IPS DF 19.7 (cell line): ENCODE data around the gene LMF1.
"Not testable (repeated sequence)": the region's sequence is repeated elsewhere in the genome, so short reads cannot be mapped to it uniquely, and the experiment has no call there.

ENCODE experiments used
- DNase-seq: peaks from one replicate; pipeline ENCODE4 v3.0.0-alpha.2; 2013; ENCODE audit warnings: low read depth, low spot score

Gene LMF1

GRCh38 chr16:869823-870641 lies 100.8 kb downstream of the LMF1 start:
- no peak for DNase-seq

- DNase-seq: no peak
These were observed 101.7 kb downstream of the LMF1 start for GRCh38 chr16:868846-869822.

GRCh38 chr16:868386-868755 lies 102.4 kb downstream of the LMF1 start:
- DNase-seq: no peak

GRCh38 chr16:867421-868385 lies 103.1 kb downstream of the LMF1 start:
- DNase-seq: no peak

GRCh38 chr16:866252-866896 lies 104.4 kb downstream of the LMF1 start:
- DNase-seq: no peak

DNA sequence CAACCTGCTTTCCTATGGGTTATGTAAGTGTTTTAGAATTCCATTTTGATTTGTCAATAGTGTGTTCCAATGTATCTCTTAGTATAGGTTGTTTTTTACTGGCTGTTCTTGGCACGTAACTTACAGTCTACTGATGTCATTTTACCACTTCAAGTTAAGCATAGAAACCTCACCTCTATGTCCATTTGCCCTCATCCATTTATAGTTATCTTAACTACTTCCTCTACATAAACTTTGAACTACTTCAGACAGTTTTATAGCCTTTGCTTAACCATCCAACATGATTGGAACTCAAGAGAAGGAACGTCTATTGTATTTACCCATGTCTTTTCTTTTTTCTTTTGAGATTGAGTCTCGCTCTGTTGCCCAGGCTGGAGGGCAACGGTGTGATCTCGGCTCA lies 105.8 kb downstream of the LMF1 start:
- no peak for DNase-seq

GRCh38 chr16:861446-861845 lies 109.3 kb downstream of the LMF1 start:
- DNase-seq: no peak

- no peak for DNase-seq
These were observed 109.9 kb downstream of the LMF1 start for GRCh38 chr16:860891-861290.

DNA sequence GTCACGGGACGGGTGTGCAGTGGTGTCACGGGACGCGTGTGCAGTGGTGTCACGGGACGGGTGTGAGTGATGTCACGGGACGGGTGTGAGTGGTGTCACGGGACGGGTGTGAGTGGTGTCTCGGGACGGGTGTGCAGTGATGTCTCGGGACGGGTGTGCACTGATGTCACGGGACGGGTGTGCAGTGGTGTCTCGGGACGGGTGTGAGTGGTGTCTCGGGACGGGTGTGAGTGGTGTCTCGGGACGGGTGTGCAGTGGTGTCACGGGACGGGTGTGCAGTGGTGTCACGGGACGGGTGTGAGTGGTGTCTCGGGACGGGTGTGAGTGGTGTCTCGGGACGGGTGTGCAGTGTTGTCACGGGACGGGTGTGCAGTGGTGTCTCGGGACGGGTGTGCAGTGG lies 111.8 kb downstream of the LMF1 start:
- not testable (repeated sequence) for DNase-seq

DNA sequence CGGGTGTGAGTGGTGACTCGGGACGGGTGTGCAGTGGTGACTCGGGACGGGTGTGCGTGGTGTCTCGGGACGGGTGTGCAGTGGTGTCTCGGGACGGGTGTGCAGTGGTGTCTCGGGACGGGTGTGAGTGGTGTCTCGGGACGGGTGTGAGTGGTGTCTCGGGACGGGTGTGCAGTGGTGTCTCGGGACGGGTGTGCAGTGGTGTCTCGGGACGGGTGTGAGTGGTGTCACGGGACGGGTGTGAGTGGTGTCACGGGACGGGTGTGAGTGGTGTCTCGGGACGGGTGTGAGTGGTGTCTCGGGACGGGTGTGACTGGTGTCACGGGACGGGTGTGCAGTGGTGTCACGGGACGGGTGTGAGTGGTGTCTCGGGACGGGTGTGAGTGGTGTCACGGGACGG lies 112.3 kb downstream of the LMF1 start:
- not testable (repeated sequence) for DNase-seq

GRCh38 chr16:856811-857210 lies 114.0 kb downstream of the LMF1 start:
- no peak for DNase-seq

DNA sequence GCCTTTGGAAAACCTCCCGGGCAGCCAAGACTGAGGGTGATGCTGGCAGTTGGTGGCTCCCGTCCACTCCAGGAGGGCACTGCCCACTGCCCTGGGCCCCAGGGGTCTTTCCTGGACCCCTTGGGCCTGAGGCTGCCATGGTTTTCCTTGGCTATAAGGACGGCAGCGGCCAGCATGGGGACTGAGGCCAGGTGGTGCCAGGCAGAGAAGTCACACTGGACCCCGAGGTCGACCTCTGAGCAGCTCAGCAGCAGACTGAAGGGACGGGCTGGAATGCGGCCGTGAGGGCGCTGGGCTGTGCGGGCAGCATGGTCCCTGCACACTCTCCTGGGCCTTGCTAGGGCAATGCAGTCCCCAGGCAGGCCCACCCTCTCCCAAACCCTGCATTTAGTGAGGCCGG lies 114.7 kb downstream of the LMF1 start:
- no peak for DNase-seq

- no peak for DNase-seq
These were observed 115.3 kb downstream of the LMF1 start for GRCh38 chr16:855471-855870.

DNA sequence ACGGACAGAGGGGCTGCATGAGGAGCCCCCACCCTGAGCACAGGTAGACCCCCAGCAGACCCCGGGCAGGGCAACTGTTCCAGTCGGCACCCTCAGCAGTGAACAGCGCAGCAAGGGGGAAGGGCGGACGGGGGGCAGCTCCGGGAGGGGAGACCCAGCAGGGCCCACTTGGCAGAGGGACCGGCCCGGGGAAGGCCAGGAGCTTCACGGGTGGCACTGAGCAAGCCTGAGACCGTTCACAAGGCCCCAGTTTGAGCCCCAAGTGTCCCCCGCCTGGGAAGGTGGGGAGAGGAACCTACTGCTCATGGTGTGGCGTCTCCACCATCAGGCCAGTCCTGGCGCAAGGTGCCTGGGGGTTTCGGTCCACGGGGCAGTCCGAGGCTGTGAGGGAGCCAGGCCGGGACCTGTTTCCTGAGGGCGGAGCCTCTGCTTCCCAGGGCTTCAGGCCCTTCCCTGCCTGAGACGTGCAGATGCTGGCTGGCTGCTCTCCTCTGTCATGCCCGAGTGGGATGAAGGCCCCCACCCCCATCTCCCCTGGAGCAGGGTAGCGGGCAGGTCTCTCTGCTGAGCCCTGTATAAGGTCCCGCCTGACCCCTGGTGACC lies 115.9 kb downstream of the LMF1 start:
- DNase-seq: no peak

GRCh38 chr16:853981-854807 lies 116.6 kb downstream of the LMF1 start:
- DNase-seq: no peak

DNA sequence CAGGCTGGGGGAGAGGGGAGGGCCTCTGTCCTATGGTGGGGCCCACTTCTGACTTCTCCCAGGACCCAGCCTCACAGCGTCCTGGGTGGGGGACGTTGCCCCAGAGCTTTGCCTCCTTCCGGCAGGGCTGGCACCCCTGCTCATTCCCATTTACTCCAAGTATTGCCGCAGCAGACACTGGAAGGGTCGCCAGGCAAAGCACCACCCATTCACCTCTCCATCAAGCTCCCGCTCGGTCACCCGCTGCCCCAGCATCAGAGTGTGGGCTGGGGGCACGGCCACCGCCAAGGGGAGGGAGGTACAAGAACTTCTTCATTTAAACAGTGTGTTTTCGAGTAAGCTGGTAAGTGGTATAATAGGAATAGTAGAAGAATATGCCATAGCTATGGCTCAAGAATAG lies 117.5 kb downstream of the LMF1 start:
- no peak for DNase-seq

DNA sequence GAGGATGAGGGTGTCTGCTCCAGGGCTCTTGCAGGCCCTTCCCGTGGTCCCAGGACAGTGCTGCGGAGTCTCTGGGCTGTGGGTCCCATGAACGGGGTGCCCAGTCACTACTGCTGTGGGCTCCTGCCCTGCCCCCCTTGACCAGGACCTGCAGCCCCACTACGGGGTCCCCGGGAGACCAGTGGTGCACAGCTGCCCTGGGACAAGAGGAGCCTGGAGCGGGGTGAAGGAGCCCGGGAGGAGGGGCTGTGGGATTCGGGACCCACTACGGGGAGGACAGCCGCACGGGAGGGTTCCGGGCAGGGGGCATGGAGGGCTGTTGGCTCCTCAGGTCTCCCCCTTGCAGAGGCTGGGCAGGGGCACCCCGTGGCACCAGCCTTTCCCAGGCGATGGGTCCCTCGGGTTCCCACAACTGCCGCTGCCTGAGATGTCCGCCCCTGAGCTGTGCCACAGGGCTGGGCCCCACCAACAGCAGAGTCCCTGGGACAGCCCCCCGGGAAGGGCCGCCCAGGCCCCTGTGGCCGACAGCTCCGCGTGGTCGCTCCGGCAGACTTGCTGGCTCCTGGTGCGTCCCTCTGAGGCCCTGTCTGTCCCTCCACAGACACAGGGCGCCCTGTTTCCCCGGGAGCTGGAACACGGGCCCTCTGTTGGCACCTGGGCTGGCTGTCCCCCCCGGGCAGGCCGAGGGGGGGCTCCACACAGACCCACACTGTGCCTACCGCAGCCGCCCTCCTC lies 118.2 kb downstream of the LMF1 start:
- no peak for DNase-seq

DNA sequence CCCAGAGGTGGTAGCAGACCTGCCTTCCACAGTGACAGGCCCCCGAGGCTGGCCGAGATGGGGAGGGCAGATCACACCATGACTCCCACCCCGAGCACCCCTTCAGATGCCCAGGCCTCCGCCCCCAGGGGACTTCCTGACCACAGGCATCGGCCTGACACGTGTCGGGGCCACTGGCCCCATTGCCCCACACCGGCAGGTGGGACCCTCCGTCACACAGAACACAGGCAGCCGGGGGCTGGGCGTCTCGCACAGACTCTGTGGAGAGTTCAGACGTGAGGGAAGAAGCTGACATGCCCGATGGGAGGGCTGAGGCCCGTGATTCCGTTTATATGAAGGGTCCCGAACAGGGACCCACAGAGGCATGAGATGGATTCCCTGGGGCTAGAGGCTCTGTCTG lies 118.9 kb downstream of the LMF1 start:
- no peak for DNase-seq

GRCh38 chr16:851209-851810 lies 119.5 kb downstream of the LMF1 start:
- no peak for DNase-seq
